Measurements from ENCODE around the gene CLK4.
A peak's percentile ranks its signal among the peaks of the same experiment; 100 is the strongest.

Gene CLK4

DNA sequence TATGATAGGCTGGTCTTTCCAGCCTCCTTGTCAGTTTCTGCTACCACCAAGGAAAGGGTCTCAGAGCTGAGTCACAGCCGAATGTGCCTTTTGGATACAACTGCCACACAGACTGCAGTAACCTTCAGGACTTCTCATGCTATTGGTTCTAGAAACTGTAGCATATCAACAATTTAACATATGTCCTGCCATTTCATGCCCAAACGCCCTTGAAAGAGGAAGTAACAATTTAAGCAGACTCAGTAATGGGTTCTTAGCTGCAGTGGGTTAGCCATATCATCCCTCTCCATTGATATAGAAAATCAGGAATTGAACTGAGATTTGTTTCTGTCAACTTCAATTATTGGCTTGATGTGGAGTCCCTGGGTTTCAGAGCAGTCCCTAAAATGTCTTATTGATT is 4.1 kb upstream of the CLK4 start:
- H3K36me3 ChIP-seq (ENCODE audit: insufficient read depth, low read length): no peaks in the 10 kb centered on the region
- no peak overlapping the region for H3K9ac ChIP-seq (ENCODE audit: low read depth, low read length)
- H3K4me2 ChIP-seq (ENCODE audit: low read length): no peak overlapping the region
- H3K27me3 ChIP-seq (ENCODE audit: control insufficient read depth, insufficient read depth, low read length): no peaks in the 10 kb centered on the region
- no peak overlapping the region for H3K4me3 ChIP-seq (ENCODE audit: low read length)
- H3K4me1 ChIP-seq (ENCODE audit: control insufficient read depth, insufficient read depth, low read length): no peaks in the 10 kb centered on the region
- no peaks in the 10 kb centered on the region for H3K9me3 ChIP-seq (replicated peaks; ENCODE audit: low read length)

DNA sequence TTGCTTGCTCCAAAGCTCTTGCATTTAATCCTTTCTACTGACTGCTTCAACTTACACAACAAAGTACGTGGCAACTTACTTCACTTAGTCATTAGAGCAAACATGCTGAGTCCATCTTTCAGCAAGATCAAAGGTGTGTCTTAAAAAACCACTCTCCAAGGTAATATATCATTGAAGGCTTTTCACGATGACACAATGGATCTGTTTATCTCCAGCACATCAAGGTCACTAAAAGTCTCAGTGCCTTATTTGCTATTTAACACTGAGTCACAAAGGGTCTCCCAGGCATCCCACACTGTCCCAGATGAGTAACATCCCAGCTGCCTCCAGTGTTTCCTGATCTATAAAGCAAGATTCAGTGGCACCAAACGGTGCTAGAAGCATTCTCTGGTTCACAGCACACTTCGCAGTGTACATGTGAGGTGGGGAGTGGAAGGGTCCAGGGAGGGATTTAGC is 3.7 kb upstream of the CLK4 start:
- Histone ChIP-seq H3K4me3 (ENCODE audit: low read length) (no peak overlapping the region), H3K36me3 (ENCODE audit: insufficient read depth, low read length) (no peaks in the 10 kb centered on the region), H3K9ac (ENCODE audit: low read depth, low read length) (no peak overlapping the region), H3K27me3 (ENCODE audit: control insufficient read depth, insufficient read depth, low read length) (no peaks in the 10 kb centered on the region), H3K4me1 (ENCODE audit: control insufficient read depth, insufficient read depth, low read length) (no peaks in the 10 kb centered on the region), H3K9me3 (replicated peaks; ENCODE audit: low read length) (no peaks in the 10 kb centered on the region), H3K4me2 (ENCODE audit: low read length) (no peak overlapping the region)

DNA sequence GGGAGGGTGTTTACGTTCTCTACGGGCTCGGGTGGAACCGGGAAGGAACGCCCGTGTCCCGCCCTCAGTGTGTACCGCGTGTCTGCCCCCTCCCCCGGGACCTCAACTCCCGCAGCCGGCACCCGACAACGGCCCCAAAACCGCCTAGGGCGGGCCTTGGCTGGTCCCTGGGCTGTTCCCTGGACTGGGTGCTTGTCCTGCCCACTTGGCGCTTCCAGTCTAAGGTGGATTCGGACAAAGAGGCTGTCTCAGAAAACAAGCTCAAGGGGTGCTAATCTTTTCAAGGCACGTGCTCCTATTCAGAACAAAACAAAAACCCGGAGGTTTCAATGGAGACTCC is 379 bp upstream of the CLK4 start:
- H3K36me3 ChIP-seq (ENCODE audit: insufficient read depth, low read length): peaks cover 11% of the 10 kb centered on the region
- H3K27me3 ChIP-seq (ENCODE audit: control insufficient read depth, insufficient read depth, low read length): no peaks in the 10 kb centered on the region
- peak overlapping the region; percentile 77 for H3K4me2 ChIP-seq (ENCODE audit: low read length)
- no peaks in the 10 kb centered on the region for H3K9me3 ChIP-seq (replicated peaks; ENCODE audit: low read length)
- H3K9ac ChIP-seq (ENCODE audit: low read depth, low read length): peak overlapping the region; percentile 74
- H3K4me3 ChIP-seq (ENCODE audit: low read length): peak overlapping the region; percentile 94
- H3K4me1 ChIP-seq (ENCODE audit: control insufficient read depth, insufficient read depth, low read length): peaks cover 15% of the 10 kb centered on the region

DNA sequence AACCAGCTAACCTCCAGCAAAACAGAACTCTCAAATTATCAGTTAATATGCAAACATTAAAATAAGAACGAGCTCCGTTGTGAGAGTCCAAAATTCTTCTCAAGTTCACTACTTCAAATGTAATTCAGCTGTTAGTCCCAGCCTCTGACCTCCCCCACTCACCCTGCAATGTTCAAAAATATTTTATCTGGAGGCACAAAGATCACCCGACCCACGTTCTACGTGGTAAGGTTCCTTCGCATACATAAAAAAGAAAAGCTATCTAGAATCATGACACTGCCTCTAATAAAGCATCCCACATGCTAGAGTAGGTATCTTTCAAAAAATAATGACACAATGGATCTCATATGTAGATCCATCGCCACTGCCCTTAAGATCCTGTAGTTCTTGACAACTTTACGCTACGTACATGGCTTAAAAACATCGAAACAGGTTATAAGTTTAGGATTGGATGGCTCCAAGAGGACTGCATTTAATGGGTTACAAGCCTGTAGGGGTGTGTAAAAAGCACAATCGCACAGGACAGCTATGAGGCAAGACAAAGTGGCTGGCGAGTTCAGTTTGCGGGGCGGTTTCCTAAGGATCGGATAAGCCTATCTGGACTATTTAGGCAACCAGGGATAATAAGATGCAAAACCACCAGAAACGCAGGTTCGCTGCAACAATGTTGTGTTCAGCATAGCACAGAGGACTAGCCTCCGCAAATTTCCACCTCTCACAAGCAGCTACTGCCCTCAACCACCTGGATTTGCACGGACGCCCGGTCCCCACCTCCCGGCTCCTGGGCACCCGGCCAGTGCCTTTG is 969 bp downstream of the CLK4 start:
- peaks cover 20% of the 10 kb centered on the region for H3K36me3 ChIP-seq (ENCODE audit: insufficient read depth, low read length)
- H3K4me2 ChIP-seq (ENCODE audit: low read length): peak overlapping the region; percentile 84
- no peaks in the 10 kb centered on the region for H3K27me3 ChIP-seq (ENCODE audit: control insufficient read depth, insufficient read depth, low read length)
- peaks cover 15% of the 10 kb centered on the region for H3K4me1 ChIP-seq (ENCODE audit: control insufficient read depth, insufficient read depth, low read length)
- no peaks in the 10 kb centered on the region for H3K9me3 ChIP-seq (replicated peaks; ENCODE audit: low read length)
- H3K4me3 ChIP-seq (ENCODE audit: low read length): peak overlapping the region; percentile 94
- peak overlapping the region; percentile 98 for H3K9ac ChIP-seq (ENCODE audit: low read depth, low read length)

DNA sequence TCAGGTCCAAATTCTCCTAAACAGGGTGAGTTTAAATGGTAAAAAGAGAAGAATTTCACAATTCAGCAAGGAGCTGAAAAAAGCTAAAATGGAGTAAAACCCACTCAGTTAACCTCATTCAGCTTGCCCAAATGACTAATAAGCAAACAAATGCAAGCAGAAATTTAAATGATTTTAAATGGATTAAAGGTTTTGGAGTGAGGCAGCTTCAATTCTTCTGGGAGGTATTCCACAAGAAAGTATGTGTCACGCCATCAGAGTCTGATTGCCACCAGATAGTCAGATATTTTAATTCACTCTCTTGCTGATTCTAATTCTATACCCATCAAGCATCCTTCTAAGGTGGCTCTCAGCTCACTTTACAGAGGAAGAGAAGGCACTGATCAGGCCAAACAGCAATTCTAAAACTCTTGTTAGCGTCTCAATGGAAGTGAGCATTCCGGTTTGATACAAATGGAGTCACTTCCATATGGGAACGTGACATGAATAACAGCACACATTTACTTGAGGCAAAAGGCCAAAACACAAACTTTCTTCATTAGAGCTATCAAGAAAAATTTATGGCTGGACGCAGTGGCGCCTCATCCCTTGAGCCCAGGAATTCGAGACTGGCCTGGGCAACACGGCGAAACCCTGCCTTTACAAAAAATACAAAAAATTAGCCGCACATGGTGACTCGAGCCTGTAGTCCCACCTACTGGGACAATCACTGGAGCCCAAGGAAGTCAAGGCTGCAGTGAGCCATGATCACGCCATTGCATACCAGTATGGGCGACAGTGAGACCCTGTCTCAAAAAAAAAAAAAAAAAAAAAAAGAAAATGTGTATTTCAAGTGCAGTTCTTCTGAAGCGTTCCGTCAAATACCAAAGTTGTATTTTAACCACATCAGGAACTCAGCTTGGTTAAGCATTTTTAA is 2.0 kb downstream of the CLK4 start:
- H3K36me3 ChIP-seq (ENCODE audit: insufficient read depth, low read length): peaks cover 30% of the 10 kb centered on the region
- peak overlapping the region; percentile 98 for H3K9ac ChIP-seq (ENCODE audit: low read depth, low read length)
- H3K4me2 ChIP-seq (ENCODE audit: low read length): peak overlapping the region; percentile 84
- peaks cover 15% of the 10 kb centered on the region for H3K4me1 ChIP-seq (ENCODE audit: control insufficient read depth, insufficient read depth, low read length)
- peak overlapping the region; percentile 94 for H3K4me3 ChIP-seq (ENCODE audit: low read length)
- H3K9me3 ChIP-seq (replicated peaks; ENCODE audit: low read length): no peaks in the 10 kb centered on the region
- H3K27me3 ChIP-seq (ENCODE audit: control insufficient read depth, insufficient read depth, low read length): no peaks in the 10 kb centered on the region

DNA sequence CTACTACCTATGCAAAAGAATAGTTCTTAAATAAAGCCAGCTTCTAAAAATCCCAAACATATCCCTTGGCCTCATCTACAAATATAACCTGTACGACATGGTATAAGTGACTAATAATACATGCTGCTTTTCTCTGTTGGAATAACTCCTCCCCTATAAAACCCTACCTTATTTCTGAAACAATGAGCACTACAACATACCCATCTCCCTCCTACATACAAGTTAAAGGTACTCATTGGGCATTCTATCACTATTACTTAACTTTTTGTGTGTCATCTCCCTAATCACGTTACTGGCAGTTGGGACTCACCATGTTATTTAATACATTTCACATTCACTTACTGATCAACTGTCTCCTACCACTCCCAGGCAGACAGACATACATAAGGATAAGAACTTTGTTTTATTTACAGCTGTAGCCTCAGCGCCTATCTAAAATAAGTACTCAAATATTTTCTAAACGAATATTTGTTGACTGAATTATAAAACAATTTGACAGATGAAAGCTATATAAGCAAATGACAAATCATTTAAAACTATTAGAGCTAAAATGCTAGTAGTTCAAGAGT is 4.1 kb downstream of the CLK4 start:
- H3K27me3 ChIP-seq (ENCODE audit: control insufficient read depth, insufficient read depth, low read length): no peaks in the 10 kb centered on the region
- H3K4me3 ChIP-seq (ENCODE audit: low read length): no peak overlapping the region
- peaks cover 15% of the 10 kb centered on the region for H3K4me1 ChIP-seq (ENCODE audit: control insufficient read depth, insufficient read depth, low read length)
- H3K36me3 ChIP-seq (ENCODE audit: insufficient read depth, low read length): peaks cover 49% of the 10 kb centered on the region
- H3K9me3 ChIP-seq (replicated peaks; ENCODE audit: low read length): no peaks in the 10 kb centered on the region
- H3K4me2 ChIP-seq (ENCODE audit: low read length): no peak overlapping the region
- H3K9ac ChIP-seq (ENCODE audit: low read depth, low read length): no peak overlapping the region

DNA sequence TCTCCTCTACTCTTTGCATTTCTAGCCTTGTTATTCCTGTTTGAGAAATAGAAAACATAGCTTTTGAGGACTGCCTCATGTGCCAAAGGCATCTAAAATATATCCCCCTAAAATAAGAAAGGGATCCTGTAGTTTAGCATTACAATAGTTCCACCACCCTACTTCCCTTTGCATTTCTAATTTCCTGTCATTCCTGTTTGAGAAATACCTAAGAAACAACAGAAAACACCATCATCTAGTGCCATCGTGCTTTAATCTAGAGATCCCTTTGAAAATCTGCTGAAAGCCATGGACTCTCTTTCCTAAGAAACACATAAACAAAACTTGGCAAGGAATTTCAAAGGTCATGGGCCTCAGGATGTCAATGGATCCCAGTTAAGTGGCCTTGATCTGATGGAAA is 7.5 kb downstream of the CLK4 start:
- no peaks in the 10 kb centered on the region for H3K9me3 ChIP-seq (replicated peaks; ENCODE audit: low read length)
- no peak overlapping the region for H3K9ac ChIP-seq (ENCODE audit: low read depth, low read length)
- peaks cover 9% of the 10 kb centered on the region for H3K4me1 ChIP-seq (ENCODE audit: control insufficient read depth, insufficient read depth, low read length)
- no peaks in the 10 kb centered on the region for H3K27me3 ChIP-seq (ENCODE audit: control insufficient read depth, insufficient read depth, low read length)
- no peak overlapping the region for H3K4me2 ChIP-seq (ENCODE audit: low read length)
- H3K36me3 ChIP-seq (ENCODE audit: insufficient read depth, low read length): peaks cover 82% of the 10 kb centered on the region
- H3K4me3 ChIP-seq (ENCODE audit: low read length): no peak overlapping the region

DNA sequence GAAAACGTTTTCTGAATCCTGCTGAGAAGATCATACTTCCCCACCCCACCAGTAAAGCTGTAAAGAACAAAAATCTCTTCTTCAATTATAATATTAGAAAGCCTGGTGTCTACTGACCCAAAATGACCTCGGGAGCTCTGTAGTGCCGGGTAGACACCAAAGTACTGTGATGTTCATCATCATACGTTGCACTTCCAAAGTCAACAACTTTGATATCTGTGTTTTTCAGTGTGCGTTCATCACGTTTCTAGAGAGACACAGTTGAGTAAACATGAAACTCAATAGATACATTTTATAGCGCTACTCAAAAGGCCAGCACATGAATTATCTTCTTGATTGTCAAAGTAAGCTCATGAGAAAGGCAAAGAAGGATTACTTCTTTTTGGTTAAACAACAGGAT is 14.6 kb downstream of the CLK4 start:
- H3K27me3 ChIP-seq (ENCODE audit: control insufficient read depth, insufficient read depth, low read length): no peaks in the 10 kb centered on the region
- H3K9me3 ChIP-seq (replicated peaks; ENCODE audit: low read length): no peaks in the 10 kb centered on the region
- peaks cover 84% of the 10 kb centered on the region for H3K36me3 ChIP-seq (ENCODE audit: insufficient read depth, low read length)
- no peak overlapping the region for H3K9ac ChIP-seq (ENCODE audit: low read depth, low read length)
- H3K4me3 ChIP-seq (ENCODE audit: low read length): no peak overlapping the region
- no peak overlapping the region for H3K4me2 ChIP-seq (ENCODE audit: low read length)
- H3K4me1 ChIP-seq (ENCODE audit: control insufficient read depth, insufficient read depth, low read length): no peaks in the 10 kb centered on the region

DNA sequence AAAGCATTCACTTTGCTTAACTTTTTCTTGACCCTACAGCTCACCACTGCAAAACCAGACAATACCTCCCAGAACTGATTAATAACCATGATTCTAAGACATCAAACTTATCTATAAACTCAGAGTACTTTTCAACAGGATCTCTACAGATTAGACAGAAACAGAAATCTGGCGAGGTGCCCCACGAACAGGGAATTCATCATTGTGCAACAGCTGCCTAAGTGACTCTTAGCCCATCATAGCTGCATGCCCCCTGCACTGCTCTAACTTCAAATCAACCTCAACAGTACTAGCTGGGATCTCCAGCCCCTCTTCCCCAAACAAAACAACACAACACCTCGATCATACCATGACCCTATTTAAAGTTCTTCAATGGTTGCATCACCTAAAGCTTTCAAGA is 20.6 kb downstream of the CLK4 start:
- Histone ChIP-seq H3K4me1 (ENCODE audit: control insufficient read depth, insufficient read depth, low read length) (no peaks in the 10 kb centered on the region), H3K9me3 (replicated peaks; ENCODE audit: low read length) (no peaks in the 10 kb centered on the region), H3K4me3 (ENCODE audit: low read length) (no peak overlapping the region), H3K4me2 (ENCODE audit: low read length) (no peak overlapping the region), H3K36me3 (ENCODE audit: insufficient read depth, low read length) (peaks cover 80% of the 10 kb centered on the region), H3K27me3 (ENCODE audit: control insufficient read depth, insufficient read depth, low read length) (no peaks in the 10 kb centered on the region), H3K9ac (ENCODE audit: low read depth, low read length) (no peak overlapping the region)

DNA sequence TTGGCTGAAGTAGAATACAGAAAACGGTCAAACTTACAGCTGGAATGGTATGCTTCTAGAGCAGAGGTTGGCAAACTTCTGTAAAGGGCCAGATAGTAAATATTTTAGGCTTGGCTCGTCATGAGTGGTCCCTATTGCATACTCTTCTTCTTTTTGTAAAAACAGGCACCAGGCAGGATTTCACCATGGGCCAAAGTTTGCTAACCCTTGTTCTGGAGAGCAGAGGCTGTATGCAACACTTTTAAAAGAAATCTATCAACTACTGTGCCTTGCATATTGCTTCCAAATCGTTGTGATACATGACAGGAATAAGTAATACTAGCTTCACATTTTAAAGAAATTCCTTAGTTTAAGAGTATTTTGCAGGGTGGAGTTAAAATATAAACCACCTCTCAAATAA is 21.1 kb downstream of the CLK4 start:
- Histone ChIP-seq H3K9ac (ENCODE audit: low read depth, low read length) (no peak overlapping the region), H3K9me3 (replicated peaks; ENCODE audit: low read length) (no peaks in the 10 kb centered on the region), H3K36me3 (ENCODE audit: insufficient read depth, low read length) (peaks cover 81% of the 10 kb centered on the region), H3K4me3 (ENCODE audit: low read length) (no peak overlapping the region), H3K4me2 (ENCODE audit: low read length) (no peak overlapping the region), H3K27me3 (ENCODE audit: control insufficient read depth, insufficient read depth, low read length) (no peaks in the 10 kb centered on the region), H3K4me1 (ENCODE audit: control insufficient read depth, insufficient read depth, low read length) (no peaks in the 10 kb centered on the region)

DNA sequence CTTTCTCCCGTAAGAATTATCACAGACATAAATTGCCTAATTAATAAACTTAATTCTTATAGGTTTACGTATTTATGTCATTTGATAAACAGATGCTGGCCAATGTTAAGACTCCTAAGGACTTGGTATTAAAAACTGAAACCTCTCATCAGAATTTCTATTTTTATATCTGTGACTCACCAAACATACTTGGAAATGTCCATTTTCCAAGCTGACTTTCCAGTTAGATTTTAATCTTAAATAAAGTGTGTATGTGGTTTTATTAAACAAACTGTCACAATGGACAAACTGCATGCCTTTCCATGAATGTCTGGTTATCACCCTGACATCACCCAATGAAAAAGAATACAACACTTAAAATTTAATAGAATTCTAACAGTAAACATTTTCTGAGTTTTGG is 24.1 kb downstream of the CLK4 start:
- Histone ChIP-seq H3K4me1 (ENCODE audit: control insufficient read depth, insufficient read depth, low read length) (no peaks in the 10 kb centered on the region), H3K9me3 (replicated peaks; ENCODE audit: low read length) (no peaks in the 10 kb centered on the region), H3K9ac (ENCODE audit: low read depth, low read length) (no peak overlapping the region), H3K4me3 (ENCODE audit: low read length) (no peak overlapping the region), H3K4me2 (ENCODE audit: low read length) (no peak overlapping the region), H3K36me3 (ENCODE audit: insufficient read depth, low read length) (peaks cover 65% of the 10 kb centered on the region), H3K27me3 (ENCODE audit: control insufficient read depth, insufficient read depth, low read length) (no peaks in the 10 kb centered on the region)
